ENCODE data around the gene ARSA.

DNA sequence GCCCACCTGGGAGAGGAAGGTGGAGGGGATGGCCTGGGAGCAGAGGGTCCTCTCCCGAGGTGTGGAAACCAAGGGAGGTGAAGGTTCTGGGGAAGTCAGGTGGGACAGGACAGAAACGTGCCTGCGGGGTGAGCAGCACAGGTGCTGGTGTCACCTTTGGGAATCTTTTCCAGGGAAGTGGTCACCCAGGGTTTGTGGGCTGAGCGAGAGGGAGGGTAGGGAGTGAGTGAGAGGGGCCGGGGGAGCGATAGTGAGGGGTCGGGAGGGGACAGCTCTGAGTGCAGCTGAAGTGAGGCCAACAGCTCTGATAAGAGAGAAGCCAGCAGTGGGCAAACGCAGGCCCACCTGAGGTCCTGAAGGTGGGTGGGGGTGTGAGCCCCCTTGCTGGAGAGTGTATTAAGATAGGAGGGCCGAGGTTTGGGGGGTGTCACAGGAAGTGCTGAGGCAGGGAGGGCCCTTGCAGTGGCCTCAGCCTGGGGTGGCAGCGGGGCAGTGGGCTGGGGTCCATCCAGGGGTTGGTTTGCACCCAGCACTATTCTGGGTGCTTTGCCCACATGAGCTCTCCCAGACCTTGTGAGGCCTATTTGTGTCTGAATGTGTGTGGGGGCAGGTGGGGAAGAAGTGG is 43.1 kb upstream of the ARSA start:
- TF ChIP-seq, protein P1, sequence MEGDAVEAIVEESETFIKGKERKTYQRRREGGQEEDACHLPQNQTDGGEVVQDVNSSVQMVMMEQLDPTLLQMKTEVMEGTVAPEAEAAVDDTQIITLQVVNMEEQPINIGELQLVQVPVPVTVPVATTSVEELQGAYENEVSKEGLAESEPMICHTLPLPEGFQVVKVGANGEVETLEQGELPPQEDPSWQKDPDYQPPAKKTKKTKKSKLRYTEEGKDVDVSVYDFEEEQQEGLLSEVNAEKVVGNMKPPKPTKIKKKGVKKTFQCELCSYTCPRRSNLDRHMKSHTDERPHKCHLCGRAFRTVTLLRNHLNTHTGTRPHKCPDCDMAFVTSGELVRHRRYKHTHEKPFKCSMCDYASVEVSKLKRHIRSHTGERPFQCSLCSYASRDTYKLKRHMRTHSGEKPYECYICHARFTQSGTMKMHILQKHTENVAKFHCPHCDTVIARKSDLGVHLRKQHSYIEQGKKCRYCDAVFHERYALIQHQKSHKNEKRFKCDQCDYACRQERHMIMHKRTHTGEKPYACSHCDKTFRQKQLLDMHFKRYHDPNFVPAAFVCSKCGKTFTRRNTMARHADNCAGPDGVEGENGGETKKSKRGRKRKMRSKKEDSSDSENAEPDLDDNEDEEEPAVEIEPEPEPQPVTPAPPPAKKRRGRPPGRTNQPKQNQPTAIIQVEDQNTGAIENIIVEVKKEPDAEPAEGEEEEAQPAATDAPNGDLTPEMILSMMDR (IDR thresholded peaks at IDR 0.05; ENCODE audit: low read depth, low read length): no peak
- TF ChIP-seq POLR2A (IDR thresholded peaks at IDR 0.05; ENCODE audit: extremely low read depth, insufficient read length): no peak
